ENCODE measurements around the gene SYCP2.
"Not testable (repeated sequence)": the region's sequence is repeated elsewhere in the genome, so short reads cannot be mapped to it uniquely, and the experiment has no call there.

Gene SYCP2

GRCh38 chr20:59933296-59933848 is at the start of gene SYCP2:
Gene SYCP2 (minus strand): TSS chr20:59933637. CDS start chr20:59922413, 11,224 bp downstream.
- peak in 1 of 2 donors; percentile 46 for DNase-seq (ENCODE audit: low read depth in 2 of 2)

- DNase-seq (ENCODE audit: low read depth in 2 of 2) = no peak
Observed at GRCh38 chr20:59983076-59983475, 49.6 kb upstream of the SYCP2 start.

GRCh38 chr20:59977086-59977485 is 43.6 kb upstream of the SYCP2 start:
- no peak for DNase-seq (ENCODE audit: low read depth in 2 of 2)

- no peak for DNase-seq (ENCODE audit: low read depth in 2 of 2)
Observed at GRCh38 chr20:59976156-59976782, 42.8 kb upstream of the SYCP2 start.

GRCh38 chr20:59972037-59972801 is 38.8 kb upstream of the SYCP2 start:
- DNase-seq (ENCODE audit: low read depth in 2 of 2) = no peak

GRCh38 chr20:59971428-59971827 is 38.0 kb upstream of the SYCP2 start:
- DNase-seq (ENCODE audit: low read depth in 2 of 2) = no peak

- DNase-seq (ENCODE audit: low read depth in 2 of 2) = no peak
Observed at GRCh38 chr20:59966428-59966827, 33.0 kb upstream of the SYCP2 start.

- DNase-seq (ENCODE audit: low read depth in 2 of 2) = no peak
Observed at GRCh38 chr20:59962155-59962554, 28.7 kb upstream of the SYCP2 start.

GRCh38 chr20:59961423-59961822 is 28.0 kb upstream of the SYCP2 start:
- DNase-seq (ENCODE audit: low read depth in 2 of 2) = no peak

GRCh38 chr20:59958626-59959025 is 25.2 kb upstream of the SYCP2 start:
- no peak for DNase-seq (ENCODE audit: low read depth in 2 of 2)

GRCh38 chr20:59958123-59958522 is 24.7 kb upstream of the SYCP2 start, which contains the start of gene CDH26:
Gene CDH26 (plus strand): TSS chr20:59958423. CDS start chr20:59958727, 304 bp downstream.
- no peak for DNase-seq (ENCODE audit: low read depth in 2 of 2)

GRCh38 chr20:59957568-59957967 is 24.1 kb upstream of the SYCP2 start:
- DNase-seq (ENCODE audit: low read depth in 2 of 2) = not testable (repeated sequence)

- no peak for DNase-seq (ENCODE audit: low read depth in 2 of 2)
Observed at GRCh38 chr20:59955131-59955796, 21.8 kb upstream of the SYCP2 start.

GRCh38 chr20:59954718-59955117 is 21.3 kb upstream of the SYCP2 start:
- no peak for DNase-seq (ENCODE audit: low read depth in 2 of 2)

GRCh38 chr20:59949911-59950310 is 16.5 kb upstream of the SYCP2 start:
- DNase-seq (ENCODE audit: low read depth in 2 of 2) = no peak

GRCh38 chr20:59948828-59949720 is 15.6 kb upstream of the SYCP2 start:
- DNase-seq (ENCODE audit: low read depth in 2 of 2) = no peak

- DNase-seq (ENCODE audit: low read depth in 2 of 2) = no peak
Observed at GRCh38 chr20:59948212-59948611, 14.8 kb upstream of the SYCP2 start.

- no peak for DNase-seq (ENCODE audit: low read depth in 2 of 2)
Observed at GRCh38 chr20:59947376-59947775, 13.9 kb upstream of the SYCP2 start.

- DNase-seq (ENCODE audit: low read depth in 2 of 2) = no peak
Observed at GRCh38 chr20:59945731-59946130, 12.3 kb upstream of the SYCP2 start.

GRCh38 chr20:59945175-59945574 is 11.7 kb upstream of the SYCP2 start:
- no peak for DNase-seq (ENCODE audit: low read depth in 2 of 2)

GRCh38 chr20:59944726-59945125 is 11.3 kb upstream of the SYCP2 start:
- DNase-seq (ENCODE audit: low read depth in 2 of 2) = no peak

All from stimulated activated CD8-positive, alpha-beta memory T cell treated with anti-CD3 and anti-CD28 coated beads, Interleukin-7, amount 100 ng/mL, for 1 hour (primary cell).